OCI-LY1 (cell line): ENCODE results near the gene SLC35A3.

ENCODE experiments used
- H2AFZ ChIP-seq: fragments of 200-600 bp; sonication (generic), shearing (Covaris generic); 2 replicates; pipeline ENCODE4 v1.6.0; 2014; ENCODE audit warnings: antibody characterized with exemption, mild to moderate bottlenecking, low read length
- H3F3A ChIP-seq: fragments of 200-600 bp; sonication (generic), shearing (Covaris generic); 2 replicates; pipeline ENCODE4 v1.6.0; 2014; ENCODE audit warnings: mild to moderate bottlenecking, antibody characterized with exemption, low read length, moderate library complexity; ENCODE audit not compliant: insufficient read depth
- H3K27ac ChIP-seq: fragments of 200-600 bp; sonication (generic); 2 replicates; pipeline ENCODE4 v1.5.1; 2014; ENCODE audit warnings: low read length, mixed run types, mild to moderate bottlenecking, low read depth; ENCODE audit not compliant: poor library complexity, severe bottlenecking
- H3K27me3 ChIP-seq: fragments of 200-600 bp; sonication (generic); 2 replicates; pipeline ENCODE4 v1.6.0; 2014; ENCODE audit warnings: antibody characterized with exemption, mild to moderate bottlenecking, low read length, moderate library complexity; ENCODE audit not compliant: insufficient read depth
- H3K36me3 ChIP-seq: fragments of 200-600 bp; sonication (generic); 2 replicates; pipeline ENCODE4 v1.6.1; 2014; ENCODE audit warnings: mild to moderate bottlenecking, antibody characterized with exemption, low read length, moderate library complexity, mixed read lengths; ENCODE audit not compliant: insufficient read depth
- H3K4me1 ChIP-seq: fragments of 200-600 bp; sonication (generic); 2 replicates; pipeline ENCODE4 v1.5.1; 2014; ENCODE audit warnings: mild to moderate bottlenecking, low read length, moderate library complexity; ENCODE audit not compliant: insufficient read depth, severe bottlenecking
- H3K4me2 ChIP-seq: fragments of 200-600 bp; sonication (generic), shearing (Covaris generic); 2 replicates; pipeline ENCODE4 v1.6.1; 2014; ENCODE audit warnings: low read length
- H3K4me3 ChIP-seq: fragments of 200-600 bp; sonication (generic); 2 replicates; pipeline ENCODE4 v1.5.1; 2014; ENCODE audit warnings: low read length, low read depth, mild to moderate bottlenecking, mixed read lengths; ENCODE audit not compliant: poor library complexity, severe bottlenecking
- H3K79me2 ChIP-seq: fragments of 200-600 bp; shearing (Covaris generic); 2 replicates; pipeline ENCODE4 v1.6.1; 2016; ENCODE audit warnings: mixed run types, low read length, mixed read lengths; ENCODE audit not compliant: insufficient read depth
- H3K9ac ChIP-seq: fragments of 200-600 bp; sonication (generic), shearing (Covaris generic); 2 replicates; pipeline ENCODE4 v1.6.1; 2014; ENCODE audit warnings: mild to moderate bottlenecking, low read length, mixed read lengths
- H3K9me2 ChIP-seq: fragments of 200-600 bp; sonication (generic), shearing (Covaris generic); 2 replicates; pipeline ENCODE4 v1.6.1; 2014; ENCODE audit warnings: low read depth, mild to moderate bottlenecking, low read length, mixed read lengths
- H3K9me3 ChIP-seq: fragments of 200-600 bp; shearing (Covaris generic); 2 replicates; pipeline ENCODE4 v1.6.1; 2014; ENCODE audit warnings: low read length, mixed read lengths
- H4K20me1 ChIP-seq: fragments of 200-600 bp; sonication (generic), shearing (Covaris generic); 2 replicates; pipeline ENCODE4 v1.6.0; 2016; ENCODE audit warnings: mild to moderate bottlenecking, low read length; ENCODE audit not compliant: insufficient read depth
- CTCF ChIP-seq: fragments of 200-600 bp; sonication (generic), shearing (Covaris generic); IDR thresholded peaks from 2 replicates; pipeline ENCODE4 v1.5.1; 2017; ENCODE audit warnings: mild to moderate bottlenecking, antibody characterized with exemption, low read length, moderate library complexity, mixed read lengths
- EZH2 ChIP-seq: fragments of 200-600 bp; sonication (generic), shearing (Covaris generic); IDR thresholded peaks from 2 replicates; pipeline ENCODE4 v1.8.0; 2017; ENCODE audit warnings: borderline replicate concordance, mixed run types, mild to moderate bottlenecking, antibody characterized with exemption, low read length, moderate library complexity, mixed read lengths

The SLC35A3 gene

GRCh38 chr1:100075773-100076172, 106.0 kb downstream of the SLC35A3 start:
- Histone ChIP-seq H3K27me3 (no peaks in the 10 kb centered on the region), H3K36me3 (peaks cover 82% of the 10 kb centered on the region), H3K9ac (no peak overlapping the region), H3K79me2 (no peaks in the 10 kb centered on the region), H3K9me2 (no peaks in the 10 kb centered on the region), H3K4me3 (no peak overlapping the region), H3F3A (peaks cover 4% of the 10 kb centered on the region; the same call in 1 of the 2 replicates), H3K4me2 (no peak overlapping the region), H3K27ac (no peak overlapping the region), H3K9me3 (no peaks in the 10 kb centered on the region), H3K4me1 (no peaks in the 10 kb centered on the region), H4K20me1 (no peaks in the 10 kb centered on the region), H2AFZ (no peak overlapping the region)
- TF ChIP-seq EZH2 = no peak
- TF ChIP-seq CTCF = no peak

GRCh38 chr1:100076319-100076718, 106.5 kb downstream of the SLC35A3 start:
- Histone ChIP-seq H3K9me3 (no peaks in the 10 kb centered on the region), H3K79me2 (no peaks in the 10 kb centered on the region), H3K27me3 (no peaks in the 10 kb centered on the region), H3F3A (peaks cover 4% of the 10 kb centered on the region; the same call in 1 of the 2 replicates), H3K36me3 (peaks cover 84% of the 10 kb centered on the region), H3K27ac (no peak overlapping the region), H3K4me1 (no peaks in the 10 kb centered on the region), H2AFZ (no peak overlapping the region), H3K4me2 (no peak overlapping the region), H3K9ac (no peak overlapping the region), H4K20me1 (no peaks in the 10 kb centered on the region), H3K9me2 (no peaks in the 10 kb centered on the region), H3K4me3 (no peak overlapping the region)
- TF ChIP-seq EZH2 (no peak), CTCF (no peak)

- Histone ChIP-seq H3K9me3 (no peaks in the 10 kb centered on the region), H3K27me3 (no peaks in the 10 kb centered on the region), H2AFZ (no peak overlapping the region), H3K79me2 (no peaks in the 10 kb centered on the region), H3K4me3 (no peak overlapping the region), H3K4me1 (no peaks in the 10 kb centered on the region), H3F3A (peaks cover 4% of the 10 kb centered on the region; the same call in 1 of the 2 replicates), H3K36me3 (peaks cover 84% of the 10 kb centered on the region), H3K27ac (no peak overlapping the region), H3K9me2 (no peaks in the 10 kb centered on the region), H3K4me2 (no peak overlapping the region), H3K9ac (no peak overlapping the region), H4K20me1 (no peaks in the 10 kb centered on the region)
- no peak for TF ChIP-seq CTCF
- TF ChIP-seq EZH2 = no peak
Measured at GRCh38 chr1:100076744-100077143, 106.9 kb downstream of the SLC35A3 start.
